Trophoblast cell (in vitro differentiated cells and primary cell): ENCODE data around the gene MMP17.

ENCODE experiments used
- DNase-seq, 2 donors: peaks; one replicate each; pipeline ENCODE4 v3.0.0-alpha.2; 2016
- H2AFZ ChIP-seq: 2 replicates; pipeline ENCODE4 v1.6.1; 2013; ENCODE audit warnings: low read length, moderate library complexity, mild to moderate bottlenecking; ENCODE audit not compliant: insufficient read depth, poor library complexity
- H2AK5ac ChIP-seq: 2 replicates; pipeline ENCODE4 v1.6.1; 2013; ENCODE audit warnings: mild to moderate bottlenecking, low read length
- H2BK120ac ChIP-seq: 2 replicates; pipeline ENCODE4 v1.6.1; 2013; ENCODE audit warnings: low read length, mild to moderate bottlenecking, moderate library complexity; ENCODE audit not compliant: insufficient read depth, poor library complexity
- H2BK12ac ChIP-seq: 2 replicates; pipeline ENCODE4 v1.6.1; 2013; ENCODE audit warnings: mild to moderate bottlenecking, low read length, moderate library complexity
- H2BK5ac ChIP-seq: 2 replicates; pipeline ENCODE4 v1.6.1; 2013; ENCODE audit warnings: low read length, low read depth, moderate library complexity, mild to moderate bottlenecking; ENCODE audit not compliant: poor library complexity
- H3K14ac ChIP-seq: 2 replicates; pipeline ENCODE4 v1.6.1; 2013; ENCODE audit warnings: mild to moderate bottlenecking, low read length
- H3K18ac ChIP-seq: 2 replicates; pipeline ENCODE4 v1.6.1; 2013; ENCODE audit warnings: mild to moderate bottlenecking, low read length
- H3K23ac ChIP-seq: 2 replicates; pipeline ENCODE4 v1.6.1; 2013; ENCODE audit warnings: low read length
- H3K27ac ChIP-seq: 2 replicates; pipeline ENCODE4 v1.5.1; 2013; ENCODE audit warnings: low read depth, mild to moderate bottlenecking, inconsistent platforms, low read length, moderate library complexity
- H3K27me3 ChIP-seq: 2 replicates; pipeline ENCODE4 v1.6.1; 2013; ENCODE audit warnings: inconsistent platforms, mild to moderate bottlenecking, low read length, moderate library complexity; ENCODE audit not compliant: insufficient read depth
- H3K36me3 ChIP-seq, 2 experiments: 1 replicate in 1 of 2; 2 replicates in 1 of 2; pipeline ENCODE4 v1.6.1; 2013; ENCODE audit warnings: low read length in 2 of 2, mild to moderate bottlenecking in 2 of 2, moderate library complexity in 1 of 2; ENCODE audit not compliant: insufficient read depth in 2 of 2, control insufficient read depth in 1 of 2
- H3K4ac ChIP-seq: 2 replicates; pipeline ENCODE4 v1.6.1; 2013; ENCODE audit warnings: low read depth, mild to moderate bottlenecking, low read length, moderate library complexity
- H3K4me1 ChIP-seq, 2 experiments: 1 replicate in 1 of 2; 2 replicates in 1 of 2; pipeline ENCODE4 v1.6.1; 2013; ENCODE audit warnings: low read length in 2 of 2, mild to moderate bottlenecking in 2 of 2, moderate library complexity in 1 of 2; ENCODE audit not compliant: insufficient read depth in 2 of 2, control insufficient read depth in 1 of 2
- H3K4me2 ChIP-seq: 2 replicates; pipeline ENCODE4 v1.6.1; 2013; ENCODE audit warnings: inconsistent platforms, mild to moderate bottlenecking, low read length, moderate library complexity
- H3K4me3 ChIP-seq: 2 replicates; pipeline ENCODE4 v1.5.1; 2013; ENCODE audit warnings: mild to moderate bottlenecking, low read depth, low read length, inconsistent platforms
- H3K79me1 ChIP-seq: one replicate; pipeline ENCODE4 v1.6.1; 2013; ENCODE audit warnings: low read length
- H3K79me2 ChIP-seq: 2 replicates; pipeline ENCODE4 v1.6.1; 2013; ENCODE audit warnings: low read length, mild to moderate bottlenecking; ENCODE audit not compliant: control insufficient read depth, insufficient read depth, poor library complexity
- H3K9ac ChIP-seq: 2 replicates; pipeline ENCODE4 v1.6.1; 2013; ENCODE audit warnings: mild to moderate bottlenecking, low read length
- H3K9me3 ChIP-seq: 2 replicates; pipeline ENCODE4 v1.6.1; 2013; ENCODE audit warnings: low read depth, mild to moderate bottlenecking, control low read depth, inconsistent platforms, low read length; ENCODE audit not compliant: insufficient read depth
- H4K12ac ChIP-seq: 2 replicates; pipeline ENCODE4 v1.6.1; 2013; ENCODE audit warnings: low read depth, mild to moderate bottlenecking, low read length, moderate library complexity
- H4K8ac ChIP-seq: 2 replicates; pipeline ENCODE4 v1.6.1; 2013; ENCODE audit warnings: low read depth, mild to moderate bottlenecking, low read length, moderate library complexity
- H4K91ac ChIP-seq: one replicate; pipeline ENCODE4 v1.6.1; 2013; ENCODE audit warnings: low read depth, mild to moderate bottlenecking, low read length, moderate library complexity
- WGBS: extraction: QIAGEN DNeasy Blood & Tissue Kit; methylation state at CpG from one replicate; pipeline ENCODE4 v1.1.7; 2013; ENCODE audit warnings: missing lambda C conversion rate; ENCODE audit not compliant: insufficient read length, insufficient coverage; ENCODE audit errors: extremely low coverage; 5-methylcytosine and 5-hydroxymethylcytosine counted together

Gene MMP17

DNA sequence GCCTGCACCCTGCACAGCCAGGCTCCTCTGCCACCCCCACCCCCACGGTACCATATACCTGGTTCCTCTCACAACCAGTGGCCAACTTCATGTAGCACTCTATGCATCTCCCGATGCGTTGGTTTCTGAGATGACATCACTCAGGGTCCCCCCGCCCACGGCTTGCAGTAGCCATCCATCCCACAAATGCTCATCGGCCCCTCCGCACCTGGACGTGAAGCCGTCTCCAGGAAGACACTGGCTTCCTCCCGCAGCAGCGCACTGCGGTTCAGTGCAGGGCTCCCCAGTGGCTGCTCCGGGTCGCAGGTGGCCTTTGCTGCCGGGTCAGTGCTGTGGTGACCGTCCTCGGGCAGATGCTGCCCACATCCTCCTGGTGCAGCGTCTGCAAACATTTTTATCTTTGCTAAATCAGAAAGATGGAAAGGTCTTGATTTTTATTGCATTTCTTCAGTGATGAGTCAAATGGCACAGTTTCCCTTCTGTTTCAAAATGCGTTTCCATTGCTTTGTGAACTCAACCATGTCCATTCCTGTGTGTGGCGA lies 27.5 kb upstream of the MMP17 start:
- Histone ChIP-seq H3K9me3 (peaks cover 3% of the 10 kb centered on the region), H2AK5ac (no peak overlapping the region), H3K18ac (no peak overlapping the region), H3K4me2 (no peak overlapping the region), H2BK12ac (no peak overlapping the region), H3K79me1 (peaks cover 3% of the 10 kb centered on the region), H3K79me2 (no peaks in the 10 kb centered on the region), H2BK5ac (no peak overlapping the region), H2AFZ (no peak overlapping the region), H4K8ac (no peak overlapping the region), H4K91ac (no peak overlapping the region), H3K4me3 (no peak overlapping the region), H3K14ac (no peak overlapping the region), H3K23ac (no peak overlapping the region), H3K36me3 (peaks cover 40 to 41% of the 10 kb centered on the region in 2 experiments), H3K27ac (no peak overlapping the region), H3K4ac (no peak overlapping the region), H3K9ac (no peak overlapping the region), H2BK120ac (no peak overlapping the region), H4K12ac (no peak overlapping the region), H3K27me3 (no peaks in the 10 kb centered on the region), H3K4me1 (peaks cover 7 to 13% of the 10 kb centered on the region in 2 experiments)
- DNase-seq: no peak
- no CpG with 5 or more reads among the region's 20 CpGs for WGBS

DNA sequence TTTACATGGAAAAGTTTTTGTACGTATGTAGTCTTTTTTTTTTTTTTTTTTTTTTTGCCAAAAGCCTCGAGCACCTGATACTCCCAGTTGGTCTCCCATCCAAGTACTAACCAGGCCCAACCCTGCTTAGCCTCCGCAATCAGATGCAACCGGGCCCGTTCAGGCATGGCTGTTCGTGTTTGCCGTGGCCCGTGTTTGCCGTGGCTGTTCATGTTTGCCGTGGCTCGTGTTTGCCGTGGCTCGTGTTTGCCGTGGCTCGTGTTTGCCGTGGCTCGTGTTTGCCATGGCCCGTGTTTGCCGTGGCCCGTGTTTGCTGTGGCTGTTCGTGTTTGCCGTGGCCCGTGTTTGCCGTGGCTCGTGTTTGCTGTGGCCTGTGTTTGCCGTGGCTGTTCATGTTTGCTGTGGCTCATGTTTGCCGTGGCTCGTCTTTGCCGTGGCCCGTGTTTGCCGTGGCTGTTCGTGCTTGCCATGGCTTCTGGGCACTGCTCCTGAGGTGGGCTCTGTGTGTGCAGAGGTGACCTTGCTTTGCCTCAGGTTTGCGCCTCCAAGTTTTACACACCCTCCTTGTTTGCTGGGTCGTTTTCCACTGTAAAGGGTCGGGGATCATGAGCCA lies 26.8 kb upstream of the MMP17 start:
- no peak overlapping the region for H3K18ac ChIP-seq
- no CpG with 5 or more reads among the region's 35 CpGs for WGBS
- H2BK12ac ChIP-seq: no peak overlapping the region

GRCh38 chr12:131803961-131804521 lies 24.2 kb upstream of the MMP17 start:
- H3K79me2 ChIP-seq: no peaks in the 10 kb centered on the region
- no peak for DNase-seq
- H3K4me3 ChIP-seq: no peak overlapping the region
- H2AK5ac ChIP-seq: no peak overlapping the region
- no peak overlapping the region for H3K4ac ChIP-seq
- no peak overlapping the region for H2BK5ac ChIP-seq
- H3K4me2 ChIP-seq: peak overlapping the region; percentile 5
- WGBS: no CpG with 5 or more reads among the region's 11 CpGs
- no peak overlapping the region for H3K18ac ChIP-seq
- H3K14ac ChIP-seq: no peak overlapping the region
- H2BK12ac ChIP-seq: no peak overlapping the region
- H3K36me3 ChIP-seq: peaks cover 24 to 27% of the 10 kb centered on the region in 2 experiments
- H4K12ac ChIP-seq: no peak overlapping the region
- no peaks in the 10 kb centered on the region for H3K27me3 ChIP-seq
- no peak overlapping the region for H2BK120ac ChIP-seq
- H3K9ac ChIP-seq: no peak overlapping the region
- peaks cover 2% of the 10 kb centered on the region for H3K9me3 ChIP-seq
- peak overlapping the region; percentile 26 for H2AFZ ChIP-seq
- H3K23ac ChIP-seq: no peak overlapping the region
- H3K79me1 ChIP-seq: no peaks in the 10 kb centered on the region
- peaks cover 0 to 6% of the 10 kb centered on the region in 2 experiments for H3K4me1 ChIP-seq
- no peak overlapping the region for H4K91ac ChIP-seq
- no peak overlapping the region for H3K27ac ChIP-seq
- H4K8ac ChIP-seq: no peak overlapping the region

More for the DNA sequence above, 26.8 kb upstream of the MMP17 start:
- H3K27me3 ChIP-seq: no peaks in the 10 kb centered on the region
- H3K9ac ChIP-seq: no peak overlapping the region
- no peak overlapping the region for H4K8ac ChIP-seq
- H3K79me1 ChIP-seq: peaks cover 2% of the 10 kb centered on the region
- H3K4me3 ChIP-seq: no peak overlapping the region
- DNase-seq: no peak
- no peak overlapping the region for H3K23ac ChIP-seq
- no peak overlapping the region for H4K91ac ChIP-seq
- peaks cover 3% of the 10 kb centered on the region for H3K9me3 ChIP-seq
- H3K14ac ChIP-seq: no peak overlapping the region
- peaks cover 2 to 8% of the 10 kb centered on the region in 2 experiments for H3K4me1 ChIP-seq
- no peak overlapping the region for H2BK120ac ChIP-seq
- no peak overlapping the region for H2BK5ac ChIP-seq
- H3K4ac ChIP-seq: no peak overlapping the region
- H3K27ac ChIP-seq: no peak overlapping the region
- no peak overlapping the region for H4K12ac ChIP-seq
- H3K4me2 ChIP-seq: no peak overlapping the region
- peaks cover 40 to 41% of the 10 kb centered on the region in 2 experiments for H3K36me3 ChIP-seq
- no peak overlapping the region for H2AK5ac ChIP-seq
- H2AFZ ChIP-seq: no peak overlapping the region
- no peaks in the 10 kb centered on the region for H3K79me2 ChIP-seq

DNA sequence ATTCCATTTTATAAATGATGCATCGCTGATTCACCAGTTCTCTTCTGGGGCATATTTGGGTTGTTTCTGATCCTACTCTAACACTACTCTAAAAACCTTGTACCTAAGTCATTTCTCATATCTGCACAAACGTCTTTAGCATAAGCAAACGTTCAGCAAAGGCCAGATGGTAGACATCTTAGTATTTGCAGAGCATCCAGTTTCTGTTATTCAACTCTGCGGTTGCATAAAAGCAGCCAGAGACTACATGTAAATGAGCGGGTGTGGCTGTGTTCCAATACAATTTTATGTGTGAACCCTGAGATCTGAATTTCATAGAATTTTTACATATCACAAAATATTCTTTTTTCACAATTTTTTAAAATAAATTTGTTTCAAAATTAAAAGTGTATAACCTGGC lies 22.8 kb upstream of the MMP17 start:
- DNase-seq: no peak
- Histone ChIP-seq H2AFZ (no peak overlapping the region), H3K4me3 (no peak overlapping the region), H2BK12ac (no peak overlapping the region), H2BK120ac (no peak overlapping the region), H2AK5ac (no peak overlapping the region), H3K4me2 (no peak overlapping the region), H3K79me2 (no peaks in the 10 kb centered on the region), H3K36me3 (peaks cover 12 to 14% of the 10 kb centered on the region in 2 experiments), H3K4ac (no peak overlapping the region), H3K9me3 (peaks cover 2% of the 10 kb centered on the region), H3K79me1 (no peaks in the 10 kb centered on the region), H4K91ac (no peak overlapping the region), H3K9ac (no peak overlapping the region), H4K8ac (no peak overlapping the region), H2BK5ac (no peak overlapping the region), H3K23ac (no peak overlapping the region), H3K27me3 (no peaks in the 10 kb centered on the region), H4K12ac (no peak overlapping the region), H3K14ac (no peak overlapping the region), H3K4me1 (peaks cover 0 to 6% of the 10 kb centered on the region in 2 experiments), H3K18ac (no peak overlapping the region), H3K27ac (no peak overlapping the region)
- WGBS: no CpG with 5 or more reads among the region's 5 CpGs
